ES-I3 (cell line): ENCODE results near the gene METTL17.
"Not testable (repeated sequence)": the region's sequence is repeated elsewhere in the genome, so short reads cannot be mapped to it uniquely, and the experiment has no call there.

Source experiments
- H3K36me3 ChIP-seq: 2 replicates; pipeline ENCODE4 v1.6.1; 2013; ENCODE audit warnings: mild to moderate bottlenecking, low read length, control low read depth, moderate library complexity; ENCODE audit not compliant: insufficient read depth
- H3K4me1 ChIP-seq: 2 replicates; pipeline ENCODE4 v1.6.1; 2013; ENCODE audit warnings: mild to moderate bottlenecking, control low read depth, low read length; ENCODE audit not compliant: insufficient read depth
- H3K9ac ChIP-seq: 2 replicates; pipeline ENCODE4 v1.6.1; 2013; ENCODE audit warnings: low read depth, mild to moderate bottlenecking, low read length, moderate library complexity
- H3K9me3 ChIP-seq: 2 replicates; pipeline ENCODE4 v1.6.1; 2013; ENCODE audit warnings: mild to moderate bottlenecking, low read length, moderate library complexity; ENCODE audit not compliant: control insufficient read depth, insufficient read depth

METTL17 gene, protein sequence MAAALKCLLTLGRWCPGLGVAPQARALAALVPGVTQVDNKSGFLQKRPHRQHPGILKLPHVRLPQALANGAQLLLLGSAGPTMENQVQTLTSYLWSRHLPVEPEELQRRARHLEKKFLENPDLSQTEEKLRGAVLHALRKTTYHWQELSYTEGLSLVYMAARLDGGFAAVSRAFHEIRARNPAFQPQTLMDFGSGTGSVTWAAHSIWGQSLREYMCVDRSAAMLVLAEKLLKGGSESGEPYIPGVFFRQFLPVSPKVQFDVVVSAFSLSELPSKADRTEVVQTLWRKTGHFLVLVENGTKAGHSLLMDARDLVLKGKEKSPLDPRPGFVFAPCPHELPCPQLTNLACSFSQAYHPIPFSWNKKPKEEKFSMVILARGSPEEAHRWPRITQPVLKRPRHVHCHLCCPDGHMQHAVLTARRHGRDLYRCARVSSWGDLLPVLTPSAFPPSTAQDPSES

DNA sequence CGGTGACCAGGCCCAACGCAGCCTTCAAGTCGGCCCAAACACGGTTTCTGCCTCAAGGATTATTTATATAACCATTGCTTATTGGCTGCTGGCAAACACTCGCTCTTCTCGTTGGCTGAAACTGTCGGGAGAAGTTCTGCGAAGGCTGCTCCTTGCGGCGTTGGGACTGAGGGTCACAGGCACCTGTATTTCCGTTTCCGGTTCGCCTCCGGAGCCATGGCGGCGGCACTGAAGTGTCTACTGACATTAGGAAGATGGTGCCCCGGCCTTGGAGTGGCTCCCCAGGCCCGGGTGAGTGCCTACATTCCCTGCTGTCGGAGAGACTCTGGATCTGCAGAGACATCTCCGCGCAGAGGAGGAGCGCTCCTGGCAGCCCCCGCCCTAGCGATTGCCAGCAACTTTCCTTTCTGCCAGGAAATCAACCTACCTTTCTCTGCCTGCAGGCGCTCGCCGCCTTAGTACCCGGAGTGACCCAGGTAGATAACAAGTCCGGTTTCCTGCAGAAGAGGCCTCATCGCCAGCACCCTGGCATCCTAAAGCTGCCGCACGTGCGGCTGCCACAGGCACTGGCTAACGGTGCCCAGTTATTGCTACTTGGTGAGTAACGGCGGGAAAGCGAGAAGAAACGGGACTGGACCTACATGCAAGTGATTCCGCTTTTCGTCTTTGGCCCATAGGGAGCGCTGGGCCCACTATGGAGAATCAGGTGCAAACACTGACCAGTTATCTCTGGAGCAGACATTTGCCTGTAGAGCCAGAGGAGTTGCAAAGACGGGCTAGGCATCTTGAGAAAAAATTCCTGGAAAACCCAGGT, at the start of gene METTL17:
METTL17 (plus strand) TSS at position 194 of the 814 bp plus-strand sequence; CDS start at position 217, 23 bp downstream.
- H3K9me3 ChIP-seq = no peaks in the 10 kb centered on the region
- H3K9ac ChIP-seq = peak within 1 kb of the TSS; percentile 78
- peaks cover 20% of the 10 kb centered on the region for H3K36me3 ChIP-seq

DNA sequence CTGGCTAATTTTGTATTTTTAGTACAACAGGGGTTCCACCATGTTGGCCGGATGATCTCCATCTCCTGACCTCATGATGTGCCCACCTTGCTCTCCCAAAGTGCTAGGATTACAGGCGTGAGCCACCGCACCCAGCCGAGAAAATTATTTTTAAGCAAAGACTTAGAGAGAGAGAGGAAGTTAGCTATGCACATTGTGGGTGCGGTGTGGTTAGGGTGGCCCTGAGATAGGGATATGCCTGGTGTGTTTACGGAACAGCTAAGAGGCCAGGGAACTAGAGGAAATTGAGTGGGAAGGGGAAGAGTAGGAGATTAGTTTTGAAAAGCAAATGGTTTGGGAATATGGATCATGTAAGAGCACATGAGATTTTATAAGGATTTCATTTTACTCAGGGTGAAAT, 44.6 kb upstream of the METTL17 start:
- not testable (repeated sequence) for H3K4me1 ChIP-seq, H3K9ac ChIP-seq, H3K36me3 ChIP-seq, H3K9me3 ChIP-seq

More for the DNA sequence above, at the start of gene METTL17:
- H3K4me1 ChIP-seq = peaks cover 10% of the 10 kb centered on the region

DNA sequence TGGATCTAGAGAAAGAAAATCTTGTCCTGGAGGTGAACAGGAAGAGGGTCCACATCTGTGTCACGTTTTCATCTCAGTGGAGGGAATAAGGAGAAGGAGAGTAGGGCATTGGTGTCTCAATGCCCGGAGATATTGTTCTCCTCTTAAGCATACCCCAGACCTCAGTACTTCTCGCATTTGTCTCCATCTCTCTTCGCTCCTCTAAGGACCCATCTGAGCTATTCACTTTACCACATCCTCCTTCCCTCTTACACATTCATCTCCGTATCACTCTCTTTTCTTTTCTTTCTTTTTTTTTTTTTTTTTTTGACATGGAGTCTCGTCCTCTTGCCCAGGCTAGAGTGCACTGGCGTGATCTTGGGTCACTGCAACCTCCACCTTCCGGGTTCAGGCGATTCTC, 43.1 kb upstream of the METTL17 start:
- H3K9ac ChIP-seq, H3K36me3 ChIP-seq, H3K4me1 ChIP-seq, H3K9me3 ChIP-seq: not testable (repeated sequence)

- not testable (repeated sequence) for H3K9ac ChIP-seq, H3K36me3 ChIP-seq, H3K4me1 ChIP-seq, H3K9me3 ChIP-seq
Measured at GRCh38 chr14:20954736-20955537, 34.8 kb upstream of the METTL17 start, which contains the start of gene RNASE2. RNASE2 (plus strand) TSS chr14:20955487; CDS start chr14:20955772, 285 bp downstream.

GRCh38 chr14:20955538-20955873, 34.3 kb upstream of the METTL17 start:
- not testable (repeated sequence) for H3K9me3 ChIP-seq, H3K4me1 ChIP-seq, H3K9ac ChIP-seq, H3K36me3 ChIP-seq

DNA sequence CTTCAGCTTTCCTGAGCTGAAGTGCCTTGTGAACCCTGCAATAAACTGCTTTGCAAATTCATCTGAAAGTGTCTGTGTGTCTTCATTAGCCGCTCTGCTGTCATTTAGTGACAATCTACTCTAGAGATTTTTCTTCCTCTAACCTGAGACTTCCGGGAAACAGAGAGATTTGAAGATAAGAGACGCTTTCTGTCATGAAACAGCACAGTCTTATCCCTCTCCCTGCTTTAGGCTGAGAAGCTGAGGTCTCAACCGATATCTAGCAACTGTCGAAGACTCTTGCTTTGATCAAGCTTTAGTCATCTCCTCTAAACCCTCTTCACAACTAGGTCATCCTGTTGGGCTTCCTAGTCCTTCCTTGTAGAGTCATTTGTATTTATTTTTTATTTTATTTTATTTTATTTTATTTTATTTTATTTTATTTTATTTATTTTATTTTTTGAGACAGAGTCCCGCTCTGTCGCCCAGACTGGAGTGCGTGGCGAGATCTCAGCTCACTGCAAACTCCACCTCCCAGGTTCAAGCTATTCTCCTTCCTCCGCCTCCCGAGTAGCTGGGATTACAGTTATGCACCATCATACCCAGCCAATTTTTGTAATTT, 33.3 kb upstream of the METTL17 start:
- H3K9ac ChIP-seq = no peak overlapping the region

GRCh38 chr14:20958946-20959345, 30.8 kb upstream of the METTL17 start:
- H3K9ac ChIP-seq, H3K4me1 ChIP-seq, H3K36me3 ChIP-seq, H3K9me3 ChIP-seq: not testable (repeated sequence)

More for the DNA sequence above, 33.3 kb upstream of the METTL17 start:
- Histone ChIP-seq H3K4me1 (no peaks in the 10 kb centered on the region), H3K9me3 (no peaks in the 10 kb centered on the region), H3K36me3 (no peaks in the 10 kb centered on the region)

DNA sequence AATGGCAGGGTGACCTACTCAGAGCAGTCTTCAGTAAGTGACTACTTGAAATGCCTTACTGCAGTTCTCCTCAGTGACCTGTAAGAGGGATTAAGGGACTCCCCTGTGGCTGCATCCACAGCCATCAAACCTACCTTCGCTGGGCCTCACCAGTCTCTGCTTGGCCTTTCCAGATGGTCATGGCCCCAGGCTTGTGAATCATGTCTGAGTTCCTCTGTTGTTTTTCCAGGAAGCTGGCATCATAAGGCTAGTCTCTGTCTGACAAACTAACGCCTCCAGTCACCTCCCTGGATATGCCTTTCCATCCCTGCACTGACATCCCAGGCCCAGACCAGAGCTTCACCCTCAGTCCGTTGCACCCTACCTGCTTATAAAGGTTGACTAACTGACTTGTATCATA, 20.4 kb upstream of the METTL17 start:
- no peak overlapping the region for H3K9ac ChIP-seq
- H3K9me3 ChIP-seq = no peaks in the 10 kb centered on the region
- H3K36me3 ChIP-seq = no peaks in the 10 kb centered on the region
- peaks cover under 1% of the 10 kb centered on the region; the same call in 1 of the 2 replicates for H3K4me1 ChIP-seq

- peak overlapping the region; percentile 85 for H3K9ac ChIP-seq
- peaks cover 3% of the 10 kb centered on the region; the same call in 1 of the 2 replicates for H3K4me1 ChIP-seq
- no peaks in the 10 kb centered on the region for H3K36me3 ChIP-seq
- H3K9me3 ChIP-seq = no peaks in the 10 kb centered on the region
Measured at GRCh38 chr14:20970647-20970982, 19.2 kb upstream of the METTL17 start.

- H3K9ac ChIP-seq = peak overlapping the region; percentile 85
- H3K36me3 ChIP-seq = no peaks in the 10 kb centered on the region
- H3K9me3 ChIP-seq = no peaks in the 10 kb centered on the region
- peaks cover 3% of the 10 kb centered on the region; the same call in 1 of the 2 replicates for H3K4me1 ChIP-seq
Measured at GRCh38 chr14:20970983-20971704, 18.6 kb upstream of the METTL17 start.

GRCh38 chr14:20971705-20972021, 18.1 kb upstream of the METTL17 start:
- Histone ChIP-seq H3K36me3 (no peaks in the 10 kb centered on the region), H3K9ac (peak overlapping the region; percentile 26; the same call in 1 of the 2 replicates), H3K4me1 (peaks cover 3% of the 10 kb centered on the region; the same call in 1 of the 2 replicates), H3K9me3 (no peaks in the 10 kb centered on the region)

GRCh38 chr14:20973501-20973900, 16.3 kb upstream of the METTL17 start:
- H3K9ac ChIP-seq = no peak overlapping the region
- peaks cover 3% of the 10 kb centered on the region; the same call in 1 of the 2 replicates for H3K4me1 ChIP-seq
- H3K36me3 ChIP-seq = no peaks in the 10 kb centered on the region
- no peaks in the 10 kb centered on the region for H3K9me3 ChIP-seq

- H3K9me3 ChIP-seq = no peaks in the 10 kb centered on the region
- peaks cover 3% of the 10 kb centered on the region; the same call in 1 of the 2 replicates for H3K4me1 ChIP-seq
- no peaks in the 10 kb centered on the region for H3K36me3 ChIP-seq
- H3K9ac ChIP-seq = no peak overlapping the region
Measured at GRCh38 chr14:20976291-20976690, 13.5 kb upstream of the METTL17 start.
